Fibroblast of lung (primary cell): ENCODE measurements around the gene NAT14. TPM values are rescaled to one million over a fixed set of nuclear protein-coding genes. Genes with fewer than 3 reads are reported as not detected.

ENCODE experiments used
- DNase-seq, 2 donors: peaks; one replicate each; pipeline versions ENCODE4 v3.0.0 to v3.0.0-alpha.2; 2010; ENCODE audit warnings: low read depth in 2 of 2
- H2AFZ ChIP-seq: 2 replicates; pipeline ENCODE4 v1.5.1; 2012; ENCODE audit warnings: low read length, control low read depth, inconsistent platforms
- H3K27ac ChIP-seq: 2 replicates; pipeline ENCODE4 v1.5.1; 2011; ENCODE audit warnings: low read length, control low read depth; ENCODE audit not compliant: insufficient read depth
- H3K27me3 ChIP-seq: 2 replicates; pipeline ENCODE4 v1.5.1; 2011; ENCODE audit warnings: mild to moderate bottlenecking, low read length; ENCODE audit not compliant: control insufficient read depth, insufficient read depth
- H3K36me3 ChIP-seq: 2 replicates; pipeline ENCODE4 v1.5.1; 2011; ENCODE audit warnings: low read length; ENCODE audit not compliant: control insufficient read depth, insufficient read depth
- H3K4me1 ChIP-seq: 2 replicates; pipeline ENCODE4 v1.5.1; 2011; ENCODE audit warnings: low read length; ENCODE audit not compliant: control insufficient read depth, insufficient read depth; ENCODE audit errors: extremely low read depth
- H3K4me2 ChIP-seq: 2 replicates; pipeline ENCODE4 v1.5.1; 2011; ENCODE audit warnings: low read length, control low read depth; ENCODE audit not compliant: insufficient read depth; ENCODE audit errors: extremely low read depth
- H3K4me3 ChIP-seq, 4 experiments: fragments of 200-600 bp in 1 of 4; sonication (generic) in 1 of 4; replicated peaks in 1 of 4; 2 replicates each; pipeline ENCODE4 v1.5.1; 2011 to 2016; ENCODE audit warnings: low read length in 4 of 4, low read depth in 3 of 4, mild to moderate bottlenecking in 3 of 4, control low read depth in 2 of 4, inconsistent platforms in 1 of 4, mixed read lengths in 1 of 4; ENCODE audit not compliant: insufficient read depth in 1 of 4; ENCODE audit errors: control extremely low read depth in 1 of 4
- H3K79me2 ChIP-seq: 2 replicates; pipeline ENCODE4 v1.5.1; 2012; ENCODE audit warnings: mild to moderate bottlenecking, low read length, inconsistent platforms; ENCODE audit not compliant: control insufficient read depth, insufficient read depth
- H3K9ac ChIP-seq: 2 replicates; pipeline ENCODE4 v1.5.1; 2011; ENCODE audit warnings: mild to moderate bottlenecking, low read length, control low read depth; ENCODE audit not compliant: insufficient read depth
- H3K9me3 ChIP-seq: 2 replicates; pipeline ENCODE4 v1.5.1; 2012; ENCODE audit warnings: low read depth, low read length; ENCODE audit not compliant: control insufficient read depth, insufficient read depth
- H4K20me1 ChIP-seq: 2 replicates; pipeline ENCODE4 v1.5.1; 2011; ENCODE audit warnings: low read length; ENCODE audit not compliant: control insufficient read depth, insufficient read depth; ENCODE audit errors: extremely low read depth
- EZH2 ChIP-seq: IDR thresholded peaks from 2 replicates; pipeline ENCODE4 v1.5.1; 2012; ENCODE audit warnings: low read length, control low read depth, mild to moderate bottlenecking; ENCODE audit errors: missing control alignments
- polyA plus RNA-seq, 2 donors: library from polyadenylated mRNA; depleted of rRNA in 1 of 2; stranded (reverse) in 1 of 2; unstranded in 1 of 2; fragments of >200 nt; gene quantifications; 2 replicates each; pipeline ENCODE4 v1.2.1, GENCODE V29; 2011 to 2012; ENCODE audit warnings: missing spikeins in 1 of 2
- total RNA-seq: library from RNA; depleted of rRNA; stranded (reverse); fragments of >200 nt; gene quantifications from 2 replicates; pipeline ENCODE4 v1.2.1, GENCODE V29; 2014
- TF ChIP-seq, protein P1 (sequence below), 2 donors: IDR thresholded peaks in 1 of 2; conservative IDR thresholded peaks in 1 of 2; 1 replicate in 1 of 2; 2 replicates in 1 of 2; pipeline ENCODE4 v1.5.1; 2011 to 2012; ENCODE audit warnings: low read length in 2 of 2, control low read depth in 1 of 2, inconsistent platforms in 1 of 2, low read depth in 1 of 2, mild to moderate bottlenecking in 1 of 2

NAT14 gene
- total and polyA plus RNA-seq, 2 donors (not counting 1 experiment from before 2014, with no cell fraction given) = 18.2 to 18.3 TPM

GRCh38 chr19:55439052-55439451 is 45.9 kb upstream of the NAT14 start:
- H3K4me3 ChIP-seq = no peak overlapping the region
- TF ChIP-seq, protein P1, sequence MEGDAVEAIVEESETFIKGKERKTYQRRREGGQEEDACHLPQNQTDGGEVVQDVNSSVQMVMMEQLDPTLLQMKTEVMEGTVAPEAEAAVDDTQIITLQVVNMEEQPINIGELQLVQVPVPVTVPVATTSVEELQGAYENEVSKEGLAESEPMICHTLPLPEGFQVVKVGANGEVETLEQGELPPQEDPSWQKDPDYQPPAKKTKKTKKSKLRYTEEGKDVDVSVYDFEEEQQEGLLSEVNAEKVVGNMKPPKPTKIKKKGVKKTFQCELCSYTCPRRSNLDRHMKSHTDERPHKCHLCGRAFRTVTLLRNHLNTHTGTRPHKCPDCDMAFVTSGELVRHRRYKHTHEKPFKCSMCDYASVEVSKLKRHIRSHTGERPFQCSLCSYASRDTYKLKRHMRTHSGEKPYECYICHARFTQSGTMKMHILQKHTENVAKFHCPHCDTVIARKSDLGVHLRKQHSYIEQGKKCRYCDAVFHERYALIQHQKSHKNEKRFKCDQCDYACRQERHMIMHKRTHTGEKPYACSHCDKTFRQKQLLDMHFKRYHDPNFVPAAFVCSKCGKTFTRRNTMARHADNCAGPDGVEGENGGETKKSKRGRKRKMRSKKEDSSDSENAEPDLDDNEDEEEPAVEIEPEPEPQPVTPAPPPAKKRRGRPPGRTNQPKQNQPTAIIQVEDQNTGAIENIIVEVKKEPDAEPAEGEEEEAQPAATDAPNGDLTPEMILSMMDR (conservative IDR thresholded peaks at IDR 0.05 in 1 of 2, IDR thresholded peaks at IDR 0.05 in 1 of 2; ENCODE audit: low read depth in 1 of 2, low read length in 2 of 2) = no peak
- TF ChIP-seq EZH2 = no peak
- no peak for DNase-seq
- no peaks in the 10 kb centered on the region for H3K9me3 ChIP-seq
- no peaks in the 10 kb centered on the region for H3K79me2 ChIP-seq
- no peaks in the 10 kb centered on the region for H3K4me1 ChIP-seq
- H2AFZ ChIP-seq = no peak overlapping the region
- no peak overlapping the region for H3K4me2 ChIP-seq
- H3K36me3 ChIP-seq = no peaks in the 10 kb centered on the region
- no peak overlapping the region for H3K27ac ChIP-seq
- no peaks in the 10 kb centered on the region for H4K20me1 ChIP-seq
- H3K27me3 ChIP-seq = peaks cover 32% of the 10 kb centered on the region
- no peak overlapping the region for H3K9ac ChIP-seq

- Histone ChIP-seq H2AFZ (no peak overlapping the region), H3K36me3 (no peaks in the 10 kb centered on the region), H4K20me1 (no peaks in the 10 kb centered on the region), H3K4me2 (no peak overlapping the region), H3K9ac (no peak overlapping the region), H3K9me3 (no peaks in the 10 kb centered on the region), H3K4me3 (no peak overlapping the region), H3K27me3 (peaks cover 44% of the 10 kb centered on the region), H3K27ac (no peak overlapping the region), H3K4me1 (no peaks in the 10 kb centered on the region), H3K79me2 (no peaks in the 10 kb centered on the region)
- TF ChIP-seq, protein P1 (conservative IDR thresholded peaks at IDR 0.05 in 1 of 2, IDR thresholded peaks at IDR 0.05 in 1 of 2; ENCODE audit: low read depth in 1 of 2, low read length in 2 of 2) = no peak
- peak; percentile 51 for TF ChIP-seq EZH2
- DNase-seq = no peak
Measured at GRCh38 chr19:55440411-55441105, 44.4 kb upstream of the NAT14 start.

GRCh38 chr19:55441319-55441691 is 43.7 kb upstream of the NAT14 start:
- Histone ChIP-seq H3K27me3 (peaks cover 44% of the 10 kb centered on the region), H3K9ac (no peak overlapping the region), H2AFZ (no peak overlapping the region), H3K4me2 (no peak overlapping the region), H3K79me2 (no peaks in the 10 kb centered on the region), H3K27ac (no peak overlapping the region), H3K36me3 (no peaks in the 10 kb centered on the region), H3K9me3 (no peaks in the 10 kb centered on the region), H3K4me3 (no peak overlapping the region), H3K4me1 (no peaks in the 10 kb centered on the region), H4K20me1 (no peaks in the 10 kb centered on the region)
- TF ChIP-seq, protein P1 (conservative IDR thresholded peaks at IDR 0.05 in 1 of 2, IDR thresholded peaks at IDR 0.05 in 1 of 2; ENCODE audit: low read depth in 1 of 2, low read length in 2 of 2) = no peak
- no peak for TF ChIP-seq EZH2
- DNase-seq = no peak
